ENCODE data around the gene NAA30. TPM values are rescaled to one million over a fixed set of nuclear protein-coding genes. Genes with fewer than 3 reads are reported as not detected.
A peak's percentile ranks its signal among the peaks of the same experiment; 100 is the strongest.

Gene NAA30
- polyA plus RNA-seq, 3 donors, result 2.6 to 5.5 (median 2.9) TPM

- Histone ChIP-seq H3K4me2 (replicated peaks; ENCODE audit: extremely low read depth, low read length, poor library complexity, severe bottlenecking) (no peak overlapping the region), H3K4me3 (replicated peaks in 1 of 3; ENCODE audit: low read depth in 2 of 3, low read length in 3 of 3) (no peak overlapping the region), H3K9me3 (replicated peaks in 1 of 2; ENCODE audit: control insufficient read depth in 1 of 2, insufficient read depth in 1 of 2, low read length in 2 of 2) (no peaks in the 10 kb centered on the region), H3K27ac (ENCODE audit: low read depth in 1 of 2, low read length in 2 of 2) (no peak overlapping the region), H3K27me3 (ENCODE audit: control insufficient read depth in 2 of 2, insufficient read depth in 2 of 2, low read length in 2 of 2) (no peaks in the 10 kb centered on the region), H3K79me2 (ENCODE audit: insufficient read depth, low read length) (peaks cover 36% of the 10 kb centered on the region), H2AFZ (ENCODE audit: insufficient read depth, low read depth, low read length, poor library complexity, severe bottlenecking) (no peak overlapping the region), H3K4me1 (ENCODE audit: control insufficient read depth in 1 of 2, insufficient read depth in 2 of 2, low read length in 2 of 2) (peaks cover 16 to 30% of the 10 kb centered on the region in 2 donors), H4K20me1 (ENCODE audit: insufficient read depth, low read length) (peaks cover 20% of the 10 kb centered on the region), H3K9ac (ENCODE audit: insufficient read depth, low read length, poor library complexity, severe bottlenecking) (no peak overlapping the region), H3K36me3 (replicated peaks in 1 of 2; ENCODE audit: control insufficient read depth in 1 of 2, insufficient read depth in 2 of 2, low read length in 2 of 2) (peaks cover 3 to 10% of the 10 kb centered on the region in 2 donors)
- no peaks in the 10 kb centered on the region for H3K9me3 Mint-ChIP-seq
- peaks cover 8 to 15% of the 10 kb centered on the region in 2 donors for H3K36me3 Mint-ChIP-seq
- no peak overlapping the region for H3K4me3 Mint-ChIP-seq
- intact Hi-C loops (cut with micrococcal nuclease), result no loop called here
- TF ChIP-seq CTCF (IDR thresholded peaks at IDR 0.05), result no peak
- no peak for DNase-seq
- no peaks in the 10 kb centered on the region for H3K27me3 Mint-ChIP-seq (ENCODE audit: low read depth in 3 of 3)
- no peak overlapping the region for H3K27ac Mint-ChIP-seq
- H3K4me1 Mint-ChIP-seq, result peaks cover 38% of the 10 kb centered on the region
Measured at GRCh38 chr14:57392830-57393229, 2.4 kb downstream of the NAA30 start.

- intact Hi-C loops (cut with micrococcal nuclease), result no loop called here
- H3K9ac ChIP-seq (ENCODE audit: insufficient read depth, low read length, poor library complexity, severe bottlenecking), result no peak overlapping the region
- peaks cover 53 to 65% of the 10 kb centered on the region in 2 donors for H3K36me3 Mint-ChIP-seq
- H3K4me1 Mint-ChIP-seq, result peaks cover 4% of the 10 kb centered on the region
- H3K4me2 ChIP-seq (replicated peaks; ENCODE audit: extremely low read depth, low read length, poor library complexity, severe bottlenecking), result no peak overlapping the region
- no peak overlapping the region for H3K4me3 Mint-ChIP-seq
- WGBS (ENCODE audit: insufficient coverage), result 100% methylated on average over 1 of the region's 4 CpGs
- H2AFZ ChIP-seq (ENCODE audit: insufficient read depth, low read depth, low read length, poor library complexity, severe bottlenecking), result no peak overlapping the region
- no peaks in the 10 kb centered on the region for H3K9me3 Mint-ChIP-seq
- DNase-seq, result no peak
- H3K27me3 ChIP-seq (ENCODE audit: control insufficient read depth in 2 of 2, insufficient read depth in 2 of 2, low read length in 2 of 2), result no peaks in the 10 kb centered on the region
- no peaks in the 10 kb centered on the region for H3K4me1 ChIP-seq (ENCODE audit: control insufficient read depth in 1 of 2, insufficient read depth in 2 of 2, low read length in 2 of 2)
- H3K79me2 ChIP-seq (ENCODE audit: insufficient read depth, low read length), result peaks cover 3% of the 10 kb centered on the region
- H3K27me3 Mint-ChIP-seq (ENCODE audit: low read depth in 3 of 3), result no peaks in the 10 kb centered on the region
- H3K36me3 ChIP-seq (replicated peaks in 1 of 2; ENCODE audit: control insufficient read depth in 1 of 2, insufficient read depth in 2 of 2, low read length in 2 of 2), result peaks cover 23 to 62% of the 10 kb centered on the region in 2 donors
- no peak for TF ChIP-seq CTCF (IDR thresholded peaks at IDR 0.05)
- H4K20me1 ChIP-seq (ENCODE audit: insufficient read depth, low read length), result no peaks in the 10 kb centered on the region
- no peak overlapping the region for H3K4me3 ChIP-seq (replicated peaks in 1 of 3; ENCODE audit: low read depth in 2 of 3, low read length in 3 of 3)
- no peaks in the 10 kb centered on the region for H3K9me3 ChIP-seq (replicated peaks in 1 of 2; ENCODE audit: control insufficient read depth in 1 of 2, insufficient read depth in 1 of 2, low read length in 2 of 2)
- peak overlapping the region in 1 of 7 donors; percentile 37 for H3K27ac Mint-ChIP-seq
- no peak overlapping the region for H3K27ac ChIP-seq (ENCODE audit: low read depth in 1 of 2, low read length in 2 of 2)
Measured at GRCh38 chr14:57400556-57401494, 10.4 kb downstream of the NAA30 start.

Measured in CD14-positive monocyte (primary cell).